Measurements from ENCODE around the gene UBE2J2.

Gene UBE2J2

DNA sequence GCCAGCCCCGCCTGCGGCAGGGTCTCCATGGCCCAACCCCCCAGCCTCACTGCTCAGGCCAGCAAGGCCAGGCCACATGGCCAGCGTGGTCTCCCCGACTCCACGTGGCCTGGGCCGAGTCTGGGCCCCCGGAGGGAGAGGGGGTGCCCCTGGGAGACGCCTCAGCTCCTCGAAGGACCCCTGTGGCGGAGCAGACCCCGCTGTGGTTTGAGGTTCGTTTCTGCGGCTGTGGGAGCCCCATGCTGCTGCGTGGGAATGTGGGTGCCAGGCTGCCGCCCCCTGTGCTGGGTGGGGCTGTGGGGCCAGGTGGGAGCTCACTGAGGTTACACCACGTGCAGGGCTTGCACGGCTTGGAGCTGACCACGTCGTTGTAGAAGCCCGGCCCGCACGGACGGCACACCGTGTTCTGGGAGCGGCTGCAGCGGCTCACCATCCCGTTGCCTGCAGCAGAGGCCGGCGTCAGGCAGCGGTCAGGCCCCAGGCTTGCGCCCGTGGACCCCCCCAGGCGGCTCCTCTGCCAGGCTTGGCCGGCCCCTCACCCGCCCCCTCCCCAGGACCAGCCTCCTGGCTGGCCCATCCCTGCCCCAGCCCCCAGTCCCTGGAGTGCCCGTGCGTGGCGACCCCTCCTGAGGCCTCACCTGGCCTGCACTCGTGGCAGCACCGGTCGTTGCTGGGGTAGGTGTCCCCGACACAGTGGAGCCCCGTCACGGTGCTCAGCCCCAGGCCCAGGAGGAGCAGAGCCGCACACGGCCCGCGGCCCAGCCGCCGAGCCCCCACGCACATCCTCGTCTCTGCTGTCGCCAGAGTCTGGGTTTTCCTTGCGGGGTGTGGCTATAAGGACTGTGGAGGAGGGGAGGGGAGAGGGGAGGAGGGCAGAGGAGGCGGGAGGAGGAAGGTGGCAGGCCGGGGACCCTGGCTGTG lies 60.0 kb downstream of the UBE2J2 start, which contains the start of gene TNFRSF4:
TNFRSF4 (minus strand) TSS at position 809 of the 921 bp plus-strand sequence; CDS start at position 783, 26 bp downstream.
- peak in 1 of 3 experiments; percentile 56 for DNase-seq (ENCODE audit: low read depth in 3 of 3)

DNA sequence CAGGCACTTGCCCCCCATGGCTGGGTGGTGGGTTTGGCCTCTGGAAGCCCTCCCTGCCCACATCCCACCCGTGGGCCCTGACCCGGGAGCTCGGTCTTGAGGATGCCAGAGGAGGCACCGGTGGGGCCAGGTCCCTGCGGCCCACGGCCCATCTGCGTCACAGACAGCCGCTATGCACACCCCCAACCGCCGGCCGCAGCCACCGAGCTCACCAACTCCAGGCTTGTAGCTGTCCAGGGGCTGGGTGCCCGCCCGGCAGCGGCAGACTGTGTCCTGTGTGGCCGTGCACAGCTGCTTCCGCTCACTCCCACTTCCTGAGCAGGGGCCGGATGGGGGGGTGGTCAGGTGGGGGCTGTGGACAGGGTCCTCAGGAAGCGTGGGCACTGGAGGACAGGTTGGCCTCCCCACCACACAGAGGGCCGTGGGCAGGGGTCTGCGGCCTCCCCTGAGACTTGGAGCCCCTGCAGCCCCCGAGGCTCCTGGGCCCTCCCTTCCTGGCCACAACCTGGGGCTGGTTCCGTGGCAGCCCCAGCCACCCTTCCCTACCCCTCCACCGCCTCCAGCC lies 60.8 kb downstream of the UBE2J2 start:
- DNase-seq (ENCODE audit: low read depth in 3 of 3), result no peak

DNA sequence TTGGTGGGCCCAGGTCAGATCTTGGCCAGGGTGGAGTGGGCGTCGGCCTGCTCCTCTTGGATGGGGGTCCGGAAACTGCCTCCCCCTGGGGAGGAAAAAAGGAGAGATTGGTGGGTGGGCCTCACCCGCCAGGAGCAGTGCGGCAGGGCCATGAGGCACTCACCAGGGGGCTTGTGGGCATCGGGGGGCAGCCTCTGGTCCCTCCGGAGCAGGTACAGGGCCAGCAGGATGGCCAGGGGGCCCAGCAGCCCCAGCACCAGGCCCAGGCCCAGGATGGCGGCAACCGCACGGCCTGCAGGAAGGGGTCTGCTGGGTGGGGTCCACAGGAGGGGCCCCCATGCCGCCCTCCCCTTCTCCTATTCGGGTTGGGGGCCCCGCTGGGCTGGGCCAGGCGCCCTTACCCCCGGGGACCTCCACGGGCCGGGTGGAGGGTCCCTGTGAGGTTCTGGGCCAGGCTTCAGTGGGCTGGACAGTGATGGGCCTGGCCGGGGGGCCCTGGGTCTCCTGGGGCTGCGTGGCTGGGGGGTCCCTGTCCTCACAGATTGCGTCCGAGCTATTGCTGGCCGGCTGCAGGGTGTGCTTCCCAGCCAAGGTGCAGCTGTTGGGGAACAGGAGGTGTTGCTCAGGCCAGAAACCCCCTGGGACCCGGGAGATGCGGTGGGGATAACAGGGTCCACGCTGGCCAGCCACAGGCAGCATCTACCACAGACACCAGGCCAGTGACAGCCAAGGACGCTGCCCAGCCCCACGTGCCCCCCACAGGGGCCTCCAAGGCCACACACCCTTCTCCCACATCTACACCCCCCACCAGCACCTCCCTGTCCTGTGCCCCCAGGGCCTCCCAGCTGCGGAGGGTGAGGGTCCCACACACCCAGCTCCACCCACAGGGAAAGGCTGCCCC lies 61.9 kb downstream of the UBE2J2 start:
- DNase-seq (ENCODE audit: low read depth in 3 of 3), result no peak

DNA sequence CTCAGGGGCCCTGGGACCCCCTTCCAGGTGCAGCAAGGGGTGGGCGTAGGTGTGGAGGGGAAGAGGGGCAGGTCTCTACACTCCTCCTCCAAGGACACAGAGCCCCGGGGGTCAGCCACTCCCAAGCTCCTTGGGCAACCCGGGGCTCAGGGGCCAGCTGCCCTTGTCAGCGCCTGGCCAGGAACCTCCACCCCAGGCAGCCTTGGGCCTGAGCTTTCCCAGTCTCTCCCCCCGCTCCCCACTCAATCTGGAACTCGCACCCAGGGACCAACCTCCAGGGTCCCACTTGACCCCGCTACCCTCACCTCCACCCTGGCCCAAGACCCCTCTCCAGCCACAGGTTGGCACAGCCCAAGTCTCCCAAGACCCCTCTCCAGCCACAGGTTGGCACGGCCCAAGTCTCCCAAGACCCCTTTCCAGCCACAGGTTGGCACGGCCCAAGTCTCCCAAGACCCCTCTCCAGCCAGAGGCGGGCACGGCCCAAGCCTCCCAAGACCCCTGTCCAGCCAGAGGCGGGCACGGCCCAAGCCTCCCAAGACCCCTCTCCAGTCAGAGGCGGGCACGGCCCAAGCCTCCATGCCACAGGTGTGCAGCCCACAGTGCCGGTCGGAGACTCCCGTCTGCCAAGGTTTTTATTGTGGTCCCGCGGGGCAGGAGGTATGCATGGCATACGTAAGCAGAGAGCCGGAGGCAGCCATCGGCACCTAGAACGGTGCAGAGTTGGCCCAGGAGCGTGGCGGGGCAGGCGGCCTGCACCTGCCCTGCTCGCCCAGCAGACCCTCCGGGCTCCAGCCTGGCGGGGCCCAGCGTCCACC lies 62.7 kb downstream of the UBE2J2 start:
- no peak for DNase-seq (ENCODE audit: low read depth in 3 of 3)

GRCh38 chr1:1208713-1209433 lies 64.8 kb downstream of the UBE2J2 start:
- peak in 1 of 3 experiments; percentile 49 for DNase-seq (ENCODE audit: low read depth in 3 of 3)

- DNase-seq (ENCODE audit: low read depth in 3 of 3), result no peak
Measured at GRCh38 chr1:1207571-1207892, 66.1 kb downstream of the UBE2J2 start.

DNA sequence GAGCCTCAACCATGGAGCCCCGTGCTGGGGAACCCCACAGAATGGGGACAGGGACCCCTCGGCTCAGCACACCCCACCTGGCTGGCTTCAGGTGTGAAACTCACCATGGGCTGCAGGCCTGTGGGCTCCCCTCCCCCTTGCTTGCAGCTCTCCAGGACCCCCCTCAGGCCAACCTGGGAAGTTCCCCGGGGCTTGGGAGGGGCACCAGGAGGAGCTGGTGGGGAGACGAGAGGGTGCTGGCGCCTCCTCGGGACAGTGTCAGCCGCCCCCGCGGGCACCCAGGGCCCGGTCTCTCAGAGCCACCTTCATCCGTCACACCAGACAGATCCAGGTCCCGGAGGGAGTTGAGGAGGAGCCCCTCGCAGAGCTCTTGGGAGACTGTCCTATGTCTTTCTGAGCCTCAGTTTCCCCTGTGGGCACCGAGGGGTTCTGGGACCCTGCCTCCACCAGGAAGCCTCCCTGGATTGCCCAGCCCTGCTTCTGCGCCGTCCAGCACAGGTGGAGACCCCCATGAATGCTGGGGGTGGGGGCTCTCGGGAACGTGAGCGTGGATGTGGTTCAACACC lies 66.6 kb downstream of the UBE2J2 start:
- DNase-seq (ENCODE audit: low read depth in 3 of 3), result no peak

DNA sequence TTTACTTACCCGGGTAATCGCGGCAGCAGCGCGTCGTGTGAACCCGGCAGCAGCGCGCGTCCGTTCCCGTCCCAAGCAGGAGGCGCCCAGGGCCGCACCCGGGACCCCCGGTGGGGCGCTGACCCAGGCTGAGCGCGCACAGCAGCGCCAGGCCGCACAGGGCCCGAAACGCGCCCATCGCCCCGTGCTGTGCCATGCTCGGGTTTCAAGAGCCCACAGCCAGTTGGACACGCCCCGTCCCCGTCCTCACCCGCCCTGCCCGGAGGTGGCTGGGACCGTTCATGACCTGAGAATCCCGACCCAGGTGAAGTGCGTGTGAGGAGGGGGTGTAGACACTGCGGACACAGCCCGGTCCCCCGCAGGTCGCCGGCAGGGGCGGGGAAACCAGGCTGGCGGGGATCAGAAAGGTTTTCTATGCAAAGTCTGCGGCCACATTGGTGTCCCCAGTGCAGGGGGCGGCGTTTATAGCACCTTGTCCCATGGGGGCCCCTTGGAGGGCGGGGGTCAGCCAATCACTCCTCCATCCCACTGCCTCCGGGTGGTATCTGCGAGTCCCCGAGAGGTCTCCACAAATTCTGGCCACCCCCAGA lies 67.2 kb downstream of the UBE2J2 start, which contains the start of gene TNFRSF18:
TNFRSF18 (minus strand) TSS at position 217 of the 590 bp plus-strand sequence; CDS start at position 196, 21 bp downstream.
- DNase-seq (ENCODE audit: low read depth in 3 of 3), result no peak

- no peak for DNase-seq (ENCODE audit: low read depth in 3 of 3)
Measured at GRCh38 chr1:1205769-1206375, 67.8 kb downstream of the UBE2J2 start.

DNA sequence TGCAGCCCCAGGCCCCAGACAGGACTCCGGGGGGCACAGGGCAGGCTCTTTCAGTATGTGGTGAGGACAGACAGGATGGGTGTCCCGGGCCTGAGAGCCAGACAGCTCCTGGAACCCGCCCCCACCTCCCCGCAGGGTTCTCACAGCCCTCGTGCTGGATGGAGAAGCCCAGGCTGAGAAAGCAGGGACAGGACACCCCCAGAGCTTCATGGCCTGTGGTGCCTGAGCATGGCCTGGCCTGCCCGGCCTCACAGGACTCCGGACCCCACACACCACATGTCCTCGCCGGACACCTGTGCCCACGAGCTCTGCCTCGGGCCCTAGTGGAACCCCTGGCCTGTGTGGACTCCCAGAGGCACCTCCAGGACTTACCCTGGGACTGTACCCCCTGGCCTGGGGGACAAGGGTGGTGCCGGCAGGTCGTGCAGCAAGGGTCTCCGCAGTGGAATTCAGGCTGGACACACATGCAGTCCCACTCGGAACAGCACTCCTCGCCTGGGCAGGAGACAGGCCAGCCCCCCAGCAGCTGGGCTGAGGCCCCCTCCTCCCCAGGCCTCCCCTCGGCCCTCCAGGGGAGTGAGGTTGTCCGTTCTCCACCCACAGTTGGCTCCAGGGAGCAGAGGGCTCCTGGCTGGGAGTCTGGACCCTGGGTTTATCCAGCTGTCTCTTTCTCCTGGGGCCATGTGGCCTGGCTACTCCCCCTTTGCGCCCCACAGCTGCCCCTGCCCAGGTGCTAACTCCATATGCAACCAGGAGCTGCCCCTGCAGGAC lies 68.5 kb downstream of the UBE2J2 start:
- DNase-seq (ENCODE audit: low read depth in 3 of 3), result no peak

DNA sequence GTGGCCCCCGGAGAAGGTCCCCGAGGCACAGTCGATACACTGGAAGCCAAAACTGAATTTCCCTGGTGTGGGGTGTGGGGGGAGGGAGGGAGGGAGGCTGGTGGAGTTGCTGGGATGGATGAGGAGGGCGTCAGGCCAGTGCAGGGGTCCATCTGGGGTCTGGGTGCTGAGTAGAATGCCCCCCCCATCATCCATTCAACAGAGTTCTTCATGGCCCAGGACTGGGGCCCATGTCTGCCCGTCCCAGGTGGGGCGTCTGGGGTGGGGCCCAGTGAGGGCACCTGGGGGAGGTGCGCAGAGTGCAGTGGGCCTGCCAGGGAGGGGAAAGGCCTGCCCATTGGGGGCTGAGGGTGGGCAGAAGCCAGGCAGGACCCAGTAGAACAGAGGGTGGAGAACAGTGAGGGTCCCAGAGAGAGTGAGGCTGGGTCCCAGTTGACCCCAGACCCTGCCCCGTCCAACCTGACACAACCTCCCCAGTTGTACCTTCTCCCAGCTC lies 69.2 kb downstream of the UBE2J2 start:
- DNase-seq (ENCODE audit: low read depth in 3 of 3), result no peak
